GM19099 (cell line): ENCODE results near the gene PCDHGA5.

ENCODE experiments used
- POLR2A ChIP-seq: IDR thresholded peaks from 3 replicates; pipeline ENCODE4 v1.6.1; 2011; ENCODE audit warnings: low read depth; ENCODE audit not compliant: insufficient read length; ENCODE audit errors: extremely low read depth

PCDHGA5 gene

GRCh38 chr5:141349917-141350619 lies 13.9 kb upstream of the PCDHGA5 start, which contains the start of gene PCDHGB1:
TSS of gene PCDHGB1 (plus strand) at chr5:141350099. CDS start at chr5:141350261, 162 bp downstream.
- no peak for TF ChIP-seq POLR2A

GRCh38 chr5:141351591-141351990 lies 12.4 kb upstream of the PCDHGA5 start:
- no peak for TF ChIP-seq POLR2A

- no peak for TF ChIP-seq POLR2A
Measured at GRCh38 chr5:141354900-141355469, 9.0 kb upstream of the PCDHGA5 start, which contains the start of gene PCDHGA4. TSS of gene PCDHGA4 (plus strand) at chr5:141355021. CDS start at chr5:141355108, 87 bp downstream.

GRCh38 chr5:141355641-141356040 lies 8.3 kb upstream of the PCDHGA5 start:
- no peak for TF ChIP-seq POLR2A

- no peak for TF ChIP-seq POLR2A
Measured at GRCh38 chr5:141356133-141356532, 7.8 kb upstream of the PCDHGA5 start.

- TF ChIP-seq POLR2A, result no peak
Measured at GRCh38 chr5:141356950-141357349, 7.0 kb upstream of the PCDHGA5 start.

GRCh38 chr5:141359790-141360426 lies 4.1 kb upstream of the PCDHGA5 start, which contains the start of gene PCDHGB2:
TSS of gene PCDHGB2 (plus strand) at chr5:141359994. CDS start at chr5:141360136, 142 bp downstream.
- no peak for TF ChIP-seq POLR2A

GRCh38 chr5:141360685-141361084 lies 3.3 kb upstream of the PCDHGA5 start:
- TF ChIP-seq POLR2A, result no peak

- TF ChIP-seq POLR2A, result no peak
Measured at GRCh38 chr5:141362719-141363118, 1.2 kb upstream of the PCDHGA5 start.

GRCh38 chr5:141366016-141366896 lies 2.3 kb downstream of the PCDHGA5 start:
- no peak for TF ChIP-seq POLR2A

GRCh38 chr5:141369994-141370848 lies 6.3 kb downstream of the PCDHGA5 start, which contains the start of gene PCDHGB3:
TSS of gene PCDHGB3 (plus strand) at chr5:141370242. CDS start at chr5:141370395, 153 bp downstream.
- no peak for TF ChIP-seq POLR2A

- TF ChIP-seq POLR2A, result no peak
Measured at GRCh38 chr5:141371572-141372475, 7.9 kb downstream of the PCDHGA5 start.

- no peak for TF ChIP-seq POLR2A
Measured at GRCh38 chr5:141373673-141374317, 9.8 kb downstream of the PCDHGA5 start, which contains the start of gene PCDHGA6. TSS of gene PCDHGA6 (plus strand) at chr5:141373891. CDS start at chr5:141374084, 193 bp downstream.

GRCh38 chr5:141374627-141375026 lies 10.7 kb downstream of the PCDHGA5 start:
- no peak for TF ChIP-seq POLR2A
